Fibroblast of skin of back (primary cell): ENCODE data around the gene THRB.
A peak's percentile ranks its signal among the peaks of the same experiment; 100 is the strongest.

Experiments used
- DNase-seq: peaks from one replicate; pipeline ENCODE4 v3.0.0-alpha.2; 2013

The THRB gene

DNA sequence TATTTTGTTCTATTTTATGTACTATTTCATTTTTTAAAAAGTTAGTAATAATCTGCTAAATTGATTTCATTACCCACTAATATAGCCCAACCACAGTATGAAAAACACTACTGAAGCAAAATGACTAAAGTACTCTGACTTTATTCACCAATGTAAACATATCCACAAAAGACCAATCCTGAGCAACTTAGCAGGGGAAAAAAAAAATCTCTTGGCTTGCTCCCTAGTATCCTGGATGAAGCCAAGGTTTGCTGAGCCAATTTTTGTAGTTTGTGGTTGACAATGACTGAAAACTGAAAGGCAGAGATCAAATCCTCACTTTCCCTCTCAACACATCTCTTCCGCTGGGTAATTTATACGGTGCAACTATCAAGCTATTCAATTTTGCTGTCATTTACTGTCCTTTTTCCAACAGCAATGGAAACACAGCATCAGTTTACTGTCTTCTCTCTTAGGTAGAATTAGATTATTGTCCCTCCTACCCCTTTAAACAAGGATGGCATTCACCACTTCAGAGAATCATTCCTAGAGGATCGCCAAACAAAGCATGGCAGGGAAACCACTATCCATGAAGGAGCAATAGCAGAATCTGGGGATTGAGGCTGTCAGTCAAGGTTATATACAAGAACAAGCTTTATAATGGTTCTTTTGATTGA is 149.7 kb downstream of the THRB start:
- peak; percentile 7 for DNase-seq

DNA sequence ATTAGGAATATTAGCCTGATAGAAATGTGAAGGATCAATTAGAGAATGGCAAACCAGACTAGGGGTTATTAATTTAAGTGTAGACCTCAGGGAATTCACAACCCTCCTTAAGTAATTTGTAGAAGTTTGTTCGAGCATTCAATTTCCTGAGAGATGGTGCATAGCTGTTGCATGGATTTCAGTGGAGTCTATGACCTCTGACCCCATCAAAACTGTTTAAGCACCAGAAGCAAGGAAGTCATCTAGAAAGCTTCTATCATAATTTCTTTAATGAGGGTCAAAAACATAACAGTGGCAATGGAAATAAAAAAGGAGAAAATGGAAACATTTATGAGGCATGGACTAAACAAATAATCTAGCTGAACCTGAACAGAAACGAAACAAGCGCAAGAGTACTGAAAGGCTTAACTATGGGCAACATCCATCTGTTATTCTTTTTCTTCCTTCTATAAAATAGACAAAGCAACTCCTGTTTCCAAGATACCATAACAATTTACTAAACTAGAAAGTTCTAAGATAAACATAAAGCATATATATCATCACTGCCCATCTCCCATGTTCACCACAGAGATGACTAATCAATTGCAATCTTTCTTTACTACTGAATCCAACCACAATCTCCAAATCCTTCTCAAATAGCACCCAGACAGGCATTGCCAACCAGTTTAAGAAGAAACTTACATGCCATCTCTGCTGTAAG is 151.4 kb downstream of the THRB start:
- DNase-seq, result peak; percentile 85

- DNase-seq, result no peak
These were observed 152.4 kb downstream of the THRB start for GRCh38 chr3:24342275-24342674.

- no peak for DNase-seq
These were observed 153.0 kb downstream of the THRB start for GRCh38 chr3:24341668-24342067.

DNA sequence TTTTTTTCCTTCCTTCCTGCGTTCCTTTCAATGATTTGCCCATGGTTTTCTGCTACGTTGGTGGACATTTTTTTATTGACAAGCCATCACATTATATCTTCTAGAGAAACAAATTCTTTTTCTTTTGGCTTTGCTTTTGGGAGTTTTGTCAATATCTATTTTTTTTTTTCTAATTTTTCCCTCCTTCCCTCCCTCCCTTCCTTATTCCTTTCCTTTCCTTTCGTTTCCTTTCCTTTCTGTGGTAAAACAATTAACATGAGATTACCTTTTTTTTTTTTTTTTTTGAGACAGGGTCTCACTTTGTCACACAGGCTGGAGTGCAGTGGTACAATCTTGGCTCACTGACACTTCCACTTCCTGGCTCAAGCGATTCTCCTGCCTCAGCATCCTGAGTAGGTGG is 153.7 kb downstream of the THRB start:
- DNase-seq, result no peak

- DNase-seq, result no peak
These were observed 154.5 kb downstream of the THRB start for GRCh38 chr3:24340161-24340560.

DNA sequence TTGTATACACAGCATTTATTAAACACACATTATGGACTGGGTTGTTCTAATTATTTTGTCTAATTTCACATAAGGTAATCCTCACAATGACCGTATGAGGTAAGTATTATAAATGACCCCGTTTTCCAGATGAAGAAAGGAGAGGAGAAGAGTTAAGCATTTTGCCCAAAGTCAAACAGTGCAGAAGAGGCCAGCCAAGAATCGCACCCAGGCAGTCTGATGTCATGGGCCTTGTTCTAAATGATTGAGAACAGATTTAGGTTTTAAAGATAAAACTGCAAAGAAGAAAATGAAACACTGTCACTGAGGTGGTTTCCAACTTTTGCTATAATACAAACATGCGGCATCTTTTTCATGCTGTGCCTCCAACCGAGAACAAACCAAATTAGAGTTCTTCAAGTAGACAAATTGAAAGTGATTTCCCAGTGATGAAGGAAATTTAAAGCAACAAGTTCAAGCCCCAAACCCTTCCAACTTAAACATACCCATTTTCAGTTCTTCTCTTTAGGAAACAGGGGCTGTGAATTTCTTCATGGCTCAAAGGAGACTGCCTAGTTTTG is 155.3 kb downstream of the THRB start:
- DNase-seq, result no peak

GRCh38 chr3:24338409-24339130 is 156.1 kb downstream of the THRB start:
- DNase-seq, result no peak

- no peak for DNase-seq
These were observed 158.5 kb downstream of the THRB start for GRCh38 chr3:24336101-24336500.

- DNase-seq, result no peak
These were observed 162.6 kb downstream of the THRB start for GRCh38 chr3:24332092-24332491.

- no peak for DNase-seq
These were observed 171.4 kb downstream of the THRB start for GRCh38 chr3:24323272-24323671.

GRCh38 chr3:24320601-24321000 is 174.0 kb downstream of the THRB start:
- no peak for DNase-seq

- DNase-seq, result peak; percentile 84
These were observed 175.9 kb downstream of the THRB start for GRCh38 chr3:24318677-24319287.

- DNase-seq, result no peak
These were observed 177.7 kb downstream of the THRB start for GRCh38 chr3:24316887-24317383.

DNA sequence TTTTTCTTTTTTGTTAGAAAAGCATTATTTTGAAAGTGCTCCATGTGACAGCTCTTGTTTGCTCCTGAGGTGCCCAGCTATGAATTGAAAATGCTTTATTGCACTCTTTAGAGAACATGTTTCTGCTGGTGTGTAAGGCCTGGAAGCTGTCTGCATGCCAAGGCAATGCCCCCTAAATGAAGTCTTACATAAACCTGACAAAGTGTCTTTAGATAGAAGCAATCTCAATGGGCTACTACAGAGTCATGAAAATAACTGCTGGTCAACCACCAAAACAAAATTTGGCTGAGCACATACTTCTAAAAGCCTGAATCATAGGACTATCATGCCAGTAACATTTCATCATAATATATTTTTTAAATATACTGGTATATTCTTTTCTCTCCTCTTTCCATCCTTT is 178.7 kb downstream of the THRB start:
- DNase-seq, result peak; percentile 18

GRCh38 chr3:24315356-24315755 is 179.3 kb downstream of the THRB start:
- DNase-seq, result no peak

GRCh38 chr3:24311881-24312280 is 182.8 kb downstream of the THRB start:
- no peak for DNase-seq

DNA sequence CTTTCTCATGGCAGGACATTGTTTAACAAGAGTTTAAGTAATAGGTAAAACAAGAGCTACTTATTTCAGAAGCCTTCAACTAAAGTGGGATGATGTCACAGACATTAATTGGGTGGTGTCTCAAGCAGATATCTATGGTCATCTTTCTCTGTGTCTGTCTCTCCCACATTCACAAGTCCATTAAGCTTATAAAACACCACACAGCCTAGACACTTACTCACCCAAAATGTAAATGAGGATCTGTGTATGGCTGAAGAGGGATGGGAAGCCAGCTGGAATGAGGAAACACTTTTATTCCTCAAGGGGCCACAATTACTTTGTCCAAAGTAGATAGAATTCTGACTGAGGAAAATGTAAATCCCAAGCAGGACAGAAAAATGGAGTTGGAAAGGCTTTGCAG is 183.8 kb downstream of the THRB start:
- DNase-seq, result no peak

GRCh38 chr3:24306518-24306917 is 188.1 kb downstream of the THRB start:
- DNase-seq, result no peak

GRCh38 chr3:24305795-24306467 is 188.7 kb downstream of the THRB start:
- peak; percentile 21 for DNase-seq

- DNase-seq, result no peak
These were observed 191.4 kb downstream of the THRB start for GRCh38 chr3:24303057-24303754.

DNA sequence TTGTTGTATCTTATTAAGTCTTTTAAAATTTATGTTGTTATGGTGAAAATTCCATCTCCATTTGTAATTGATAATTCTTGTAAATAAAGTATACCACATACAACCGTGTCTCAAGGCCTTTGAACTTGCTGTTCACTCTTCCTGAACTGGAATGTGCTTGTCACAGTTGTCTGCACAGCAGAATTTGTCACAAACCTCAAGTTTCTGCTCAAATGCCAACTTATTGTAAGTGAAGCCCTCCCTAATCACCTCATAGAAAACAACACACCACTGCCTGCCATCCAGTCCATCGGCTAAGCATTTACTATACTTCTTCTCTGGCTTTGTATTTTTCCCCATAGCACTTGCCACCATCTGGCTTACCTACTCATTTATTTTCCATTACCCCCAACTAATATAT is 192.3 kb downstream of the THRB start:
- no peak for DNase-seq
